Left renal cortex interstitium (tissue), 4 donors: Measurements from ENCODE around the gene ESPL1. TPM values are rescaled to one million over a fixed set of nuclear protein-coding genes. Genes with fewer than 3 reads are reported as not detected.
"Not testable (repeated sequence)": the region's sequence is repeated elsewhere in the genome, so short reads cannot be mapped to it uniquely, and the experiment has no call there.

Source experiments
- DNase-seq, 4 donors: peaks; one replicate each; pipeline ENCODE4 v3.0.0-alpha.2; 2013; ENCODE audit warnings: low read depth in 4 of 4, low spot score in 2 of 4, missing footprints in 1 of 4
- polyA plus RNA-seq, 4 donors: library from polyadenylated mRNA; unstranded; fragments of 120-200 nt; gene quantifications; one replicate each; pipeline ENCODE4 v1.2.1, GENCODE V29; 2013; ENCODE audit not compliant: insufficient read length in 4 of 4

The ESPL1 gene
- polyA plus RNA-seq, 4 donors: 8.7 to 18.1 (median 11.4) TPM

DNA sequence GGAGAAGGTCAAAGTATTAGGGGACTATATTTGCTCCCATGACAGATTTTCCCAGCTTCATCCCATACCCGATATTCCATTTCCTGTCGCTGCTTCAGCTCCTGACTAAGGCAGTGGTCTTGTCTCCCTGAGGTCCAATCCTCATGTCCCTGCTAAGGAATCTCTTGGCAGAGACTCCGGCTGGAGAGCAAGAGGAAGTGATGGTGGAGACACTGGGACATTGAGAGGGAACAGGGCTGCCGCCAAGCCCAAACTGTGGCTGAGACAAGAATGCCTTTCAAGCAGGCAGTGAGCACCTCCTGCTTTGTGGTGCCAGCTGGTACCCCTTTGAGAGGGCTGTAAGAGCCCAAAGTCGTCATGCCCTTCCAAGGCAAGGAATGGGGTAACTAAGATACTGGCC is 62.6 kb downstream of the ESPL1 start:
- DNase-seq: no peak

DNA sequence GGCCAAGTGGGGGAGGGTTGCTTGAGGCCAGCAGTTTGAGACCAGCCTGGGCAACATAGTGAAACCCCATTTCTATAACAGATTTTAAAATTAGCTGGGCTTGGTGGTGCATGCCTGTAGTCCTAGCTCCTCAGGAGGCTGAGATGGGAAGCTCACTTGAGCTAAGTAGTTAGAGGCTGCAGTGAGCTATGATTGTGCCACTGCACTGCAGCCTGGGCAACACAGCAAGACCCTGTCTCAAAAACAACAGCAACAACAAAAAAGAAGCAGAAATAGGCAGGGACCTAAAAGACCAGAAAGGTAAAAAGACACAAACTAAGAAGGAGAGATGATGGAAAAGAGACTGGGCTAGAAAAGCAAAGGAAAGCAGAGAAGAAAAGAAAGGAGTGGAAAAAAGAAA is 64.2 kb downstream of the ESPL1 start:
- DNase-seq: not testable (repeated sequence)

GRCh38 chr12:53332744-53333143 is 64.6 kb downstream of the ESPL1 start:
- DNase-seq: no peak

DNA sequence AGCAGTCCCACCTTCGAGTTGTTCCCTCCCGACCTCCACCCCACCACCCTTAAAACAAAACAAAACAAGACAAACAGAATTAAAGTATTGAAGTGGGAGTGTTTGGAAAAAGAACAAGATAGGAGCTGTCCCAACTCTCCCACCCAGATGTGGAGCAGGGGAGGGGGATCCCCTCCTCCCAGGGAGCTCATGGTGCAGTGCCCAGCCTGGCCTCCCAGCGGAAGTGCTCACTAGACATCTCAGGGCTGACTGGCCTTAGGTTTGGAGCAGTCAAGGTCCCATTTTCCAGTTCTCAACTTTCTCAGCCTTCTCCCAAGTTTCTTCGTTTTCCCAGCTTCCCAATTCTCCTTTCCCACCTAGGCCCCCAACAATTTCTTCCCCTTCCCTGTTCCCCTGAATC is 65.2 kb downstream of the ESPL1 start:
- no peak for DNase-seq

DNA sequence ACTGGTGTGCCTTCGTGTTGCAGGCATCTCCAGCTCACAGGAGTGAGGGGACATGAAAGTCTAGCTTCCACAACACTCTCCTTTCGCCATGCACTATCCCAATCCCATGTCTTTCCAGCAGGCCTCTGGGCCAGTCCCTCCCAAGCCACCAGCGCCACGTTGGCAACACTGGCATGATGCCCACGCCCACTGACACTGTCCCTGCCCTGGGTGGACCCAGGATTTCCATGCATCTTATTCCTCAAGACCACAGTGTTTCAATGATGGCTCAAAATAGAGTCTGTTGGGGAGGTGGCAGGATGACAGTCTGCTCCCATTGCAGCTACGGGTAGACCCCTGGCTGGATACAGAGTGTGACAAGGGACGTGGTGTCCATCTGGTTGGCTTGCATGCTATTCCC is 65.7 kb downstream of the ESPL1 start:
- no peak for DNase-seq

DNA sequence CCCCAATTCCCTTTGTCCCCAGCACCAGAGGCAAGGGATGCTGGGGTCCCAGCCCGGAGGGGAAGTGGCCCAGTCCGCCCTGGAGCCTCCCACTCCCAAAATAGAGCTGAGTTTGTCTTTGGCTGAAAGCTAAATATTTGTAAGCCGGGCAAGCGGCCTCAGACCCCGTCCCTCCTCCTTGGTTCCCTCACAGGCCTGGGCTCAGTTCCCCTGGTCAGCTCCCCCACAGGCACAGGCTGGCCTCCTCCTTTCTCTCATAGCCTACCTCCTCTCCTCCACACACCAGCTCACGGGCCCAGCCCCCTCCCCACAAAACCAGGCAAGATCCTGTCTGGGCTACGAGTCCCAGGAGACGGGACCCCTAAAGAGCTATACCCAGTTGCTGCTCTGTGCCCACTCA is 66.7 kb downstream of the ESPL1 start:
- DNase-seq: no peak

- DNase-seq: no peak
Measured at GRCh38 chr12:53336181-53336681, 68.1 kb downstream of the ESPL1 start, which contains the start of gene SP7. SP7 (minus strand) TSS chr12:53336354; CDS start chr12:53335646, 708 bp downstream.

DNA sequence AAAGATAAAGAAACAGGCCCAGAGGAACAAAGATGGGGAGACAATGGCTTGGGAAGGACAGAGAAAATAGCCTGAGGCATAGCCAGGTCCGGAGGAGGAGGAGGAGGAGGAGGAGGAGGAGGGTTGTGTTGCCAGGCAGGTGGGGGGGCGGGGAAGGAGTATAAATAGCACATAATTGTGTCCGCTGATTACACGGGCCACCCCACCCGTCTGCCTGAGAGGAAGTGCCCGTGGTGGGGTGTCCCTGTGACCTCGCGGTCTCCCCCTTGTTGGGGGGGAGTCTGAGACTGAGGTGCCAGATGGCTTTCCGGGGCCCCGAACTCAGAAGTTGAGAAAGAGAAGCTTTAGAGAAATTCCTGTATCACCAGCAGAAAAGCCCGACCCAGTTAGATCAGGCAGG is 69.9 kb downstream of the ESPL1 start:
- DNase-seq: no peak

- DNase-seq: no peak
Measured at GRCh38 chr12:53338916-53339315, 70.8 kb downstream of the ESPL1 start.

DNA sequence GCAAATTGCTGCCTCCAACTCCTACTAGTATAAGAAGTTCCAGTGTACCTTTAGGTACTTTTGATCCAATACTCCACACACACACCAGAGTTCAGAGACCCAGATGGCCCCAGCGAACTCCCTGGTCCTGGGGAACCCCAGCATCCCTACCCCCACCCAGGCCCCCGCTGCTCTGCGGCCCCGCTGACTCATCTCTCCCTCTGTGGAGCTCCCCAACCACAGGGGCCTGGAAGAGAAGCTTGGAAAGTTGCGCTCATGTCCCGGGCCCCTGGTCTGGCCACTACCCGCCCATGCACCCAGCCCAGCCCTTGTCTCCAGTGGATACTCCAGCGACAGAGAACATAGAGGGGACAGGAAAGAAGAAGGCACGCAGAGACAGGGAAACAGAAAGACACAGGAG is 72.3 kb downstream of the ESPL1 start:
- DNase-seq: no peak

Other genes with a start within 250 kb of the ESPL1 start
- 100 to 1,000 TPM in 2 of 4 donors, 10 to 100 TPM in 2; 66.5 to 168 (median 112) TPM for gene TNS2, start 218.2 kb upstream of the ESPL1 start, polyA plus RNA-seq
- 10 to 100 TPM; 17.2 to 22.9 (median 20.0) TPM for gene SPRYD3, start 188.9 kb upstream of the ESPL1 start, polyA plus RNA-seq
- 10 to 100 TPM; 11.2 to 22.5 (median 14.4) TPM for gene IGFBP6, start 170.6 kb upstream of the ESPL1 start, polyA plus RNA-seq
- 1 to 10 TPM; 1.2 to 3.1 (median 1.6) TPM for gene SOAT2, start 164.8 kb upstream of the ESPL1 start, polyA plus RNA-seq
- 10 to 100 TPM; 64.1 to 80.8 (median 67.7) TPM for gene ZNF740, start 87.6 kb upstream of the ESPL1 start, polyA plus RNA-seq
- 100 to 1,000 TPM in 2 of 4 donors, 10 to 100 TPM in 2; 25.9 to 126 (median 69.1) TPM for gene CSAD, start 87.4 kb upstream of the ESPL1 start, polyA plus RNA-seq
- gene ITGB7, start 61.0 kb upstream of the ESPL1 start, polyA plus RNA-seq: 1 to 10 TPM; 1.2 to 1.7 (median 1.3) TPM
- 10 to 100 TPM; 27.5 to 39.6 (median 36.5) TPM for gene RARG, start 36.1 kb upstream of the ESPL1 start, polyA plus RNA-seq
- gene PFDN5, start 27.2 kb downstream of the ESPL1 start, polyA plus RNA-seq: 100 to 1,000 TPM; 589 to 875 (median 641) TPM
- 10 to 100 TPM; 48.4 to 60.0 (median 57.7) TPM for gene MYG1, start 31.4 kb downstream of the ESPL1 start, polyA plus RNA-seq
- 10 to 100 TPM; 68.2 to 95.5 (median 83.3) TPM for gene AAAS, start 53.3 kb downstream of the ESPL1 start, polyA plus RNA-seq
- gene SP7, start 68.1 kb downstream of the ESPL1 start, polyA plus RNA-seq: under 1 TPM; 0.21 to 0.41 (median 0.29) TPM
- 10 to 100 TPM; 65.1 to 84.2 (median 78.0) TPM for gene SP1, start 111.9 kb downstream of the ESPL1 start, polyA plus RNA-seq
- under 1 TPM; 0.24 to 0.65 (median 0.45) TPM for gene AMHR2, start 155.6 kb downstream of the ESPL1 start, polyA plus RNA-seq
- gene PRR13, start 173.4 kb downstream of the ESPL1 start, polyA plus RNA-seq: 100 to 1,000 TPM; 159 to 202 (median 174) TPM
- 1,000 to 10,000 TPM in 3 of 4 donors, 100 to 1,000 TPM in 1; 971 to 1,152 (median 1,079) TPM for gene PCBP2, start 183.8 kb downstream of the ESPL1 start, polyA plus RNA-seq
- 10 to 100 TPM; 17.6 to 37.8 (median 28.6) TPM for gene MAP3K12, start 231.2 kb downstream of the ESPL1 start, polyA plus RNA-seq
- 10 to 100 TPM; 40.6 to 60.3 (median 53.4) TPM for gene TARBP2, start 233.0 kb downstream of the ESPL1 start, polyA plus RNA-seq
- 1 to 10 TPM in 1 of 4 donors, under 1 TPM in 1, not detected in 2; 0.73 to 1.3 TPM for gene NPFF, start 239.2 kb downstream of the ESPL1 start, polyA plus RNA-seq